IPS-11a (cell line): ENCODE results near the gene LHFPL6.

Experiments used
- H3K4me3 ChIP-seq: one replicate; pipeline ENCODE4 v1.5.1; 2013; ENCODE audit warnings: low read depth, low read length, control low read depth

Gene LHFPL6

GRCh38 chr13:39481491-39481890, 121.5 kb downstream of the LHFPL6 start:
- H3K4me3 ChIP-seq = no peak overlapping the region

GRCh38 chr13:39474600-39474999, 128.4 kb downstream of the LHFPL6 start:
- H3K4me3 ChIP-seq = no peak overlapping the region

GRCh38 chr13:39469676-39470075, 133.3 kb downstream of the LHFPL6 start:
- H3K4me3 ChIP-seq = no peak overlapping the region

- no peak overlapping the region for H3K4me3 ChIP-seq
Measured at GRCh38 chr13:39468306-39468705, 134.7 kb downstream of the LHFPL6 start.

GRCh38 chr13:39463611-39464010, 139.4 kb downstream of the LHFPL6 start:
- H3K4me3 ChIP-seq = no peak overlapping the region

GRCh38 chr13:39462906-39463305, 140.1 kb downstream of the LHFPL6 start:
- H3K4me3 ChIP-seq = no peak overlapping the region

GRCh38 chr13:39462428-39462827, 140.6 kb downstream of the LHFPL6 start:
- no peak overlapping the region for H3K4me3 ChIP-seq

- H3K4me3 ChIP-seq = no peak overlapping the region
Measured at GRCh38 chr13:39461685-39462266, 141.2 kb downstream of the LHFPL6 start.

- no peak overlapping the region for H3K4me3 ChIP-seq
Measured at GRCh38 chr13:39457274-39457673, 145.7 kb downstream of the LHFPL6 start.

GRCh38 chr13:39455521-39456175, 147.3 kb downstream of the LHFPL6 start:
- no peak overlapping the region for H3K4me3 ChIP-seq

GRCh38 chr13:39452834-39453233, 150.2 kb downstream of the LHFPL6 start:
- H3K4me3 ChIP-seq = no peak overlapping the region

- H3K4me3 ChIP-seq = no peak overlapping the region
Measured at GRCh38 chr13:39452417-39452816, 150.6 kb downstream of the LHFPL6 start.

- H3K4me3 ChIP-seq = no peak overlapping the region
Measured at GRCh38 chr13:39451860-39452301, 151.1 kb downstream of the LHFPL6 start.

- H3K4me3 ChIP-seq = no peak overlapping the region
Measured at GRCh38 chr13:39451301-39451700, 151.7 kb downstream of the LHFPL6 start.

GRCh38 chr13:39450176-39450575, 152.8 kb downstream of the LHFPL6 start:
- no peak overlapping the region for H3K4me3 ChIP-seq

GRCh38 chr13:39448834-39449233, 154.2 kb downstream of the LHFPL6 start:
- H3K4me3 ChIP-seq = no peak overlapping the region

GRCh38 chr13:39446865-39447264, 156.1 kb downstream of the LHFPL6 start:
- H3K4me3 ChIP-seq = no peak overlapping the region

GRCh38 chr13:39444866-39445265, 158.1 kb downstream of the LHFPL6 start:
- H3K4me3 ChIP-seq = no peak overlapping the region

GRCh38 chr13:39433651-39434050, 169.3 kb downstream of the LHFPL6 start:
- no peak overlapping the region for H3K4me3 ChIP-seq

- H3K4me3 ChIP-seq = no peak overlapping the region
Measured at GRCh38 chr13:39432196-39432595, 170.8 kb downstream of the LHFPL6 start.

- H3K4me3 ChIP-seq = no peak overlapping the region
Measured at GRCh38 chr13:39422845-39423565, 180.0 kb downstream of the LHFPL6 start.

GRCh38 chr13:39419876-39420275, 183.1 kb downstream of the LHFPL6 start:
- H3K4me3 ChIP-seq = no peak overlapping the region
